Neural cell (in vitro differentiated cells): ENCODE measurements around the gene CLSTN1. TPM values are rescaled to one million over a fixed set of nuclear protein-coding genes. Genes with fewer than 3 reads are reported as not detected.

Source experiments
- H2AFZ ChIP-seq: fragments of 200-600, 300-800 bp; sonication (generic), shearing (Covaris generic); 2 replicates; pipeline ENCODE4 v1.6.0; 2014; ENCODE audit warnings: low read depth, mild to moderate bottlenecking, antibody characterized with exemption, low read length, moderate library complexity
- H3F3A ChIP-seq: fragments of 200-600 bp; shearing (Covaris generic); 2 replicates; pipeline ENCODE4 v1.6.1; 2016; ENCODE audit warnings: mild to moderate bottlenecking, moderate library complexity, mixed read lengths, antibody characterized with exemption, low read length; ENCODE audit not compliant: insufficient read depth, poor library complexity, severe bottlenecking
- H3K27ac ChIP-seq: fragments of 200-600, 300-800 bp; sonication (generic), shearing (Covaris generic); 2 replicates; pipeline ENCODE4 v1.5.1; 2014; ENCODE audit warnings: mild to moderate bottlenecking, low read length, moderate library complexity
- H3K27me3 ChIP-seq: fragments of 300-800, 200-600 bp; sonication (generic), shearing (Covaris generic); 2 replicates; pipeline ENCODE4 v1.6.0; 2014; ENCODE audit warnings: mild to moderate bottlenecking, low read depth, low read length, moderate library complexity; ENCODE audit not compliant: insufficient read depth
- H3K36me3 ChIP-seq: fragments of 300-800, 200-600 bp; sonication (generic), shearing (Covaris generic); 2 replicates; pipeline ENCODE4 v1.5.1; 2014; ENCODE audit warnings: mild to moderate bottlenecking, antibody characterized with exemption, low read length, moderate library complexity; ENCODE audit not compliant: insufficient read depth
- H3K4me2 ChIP-seq: fragments of 300-800, 200-600 bp; sonication (generic), shearing (Covaris generic); 2 replicates; pipeline ENCODE4 v1.6.0; 2014; ENCODE audit warnings: mild to moderate bottlenecking, low read length
- H3K4me3 ChIP-seq: fragments of 300-800, 200-600 bp; sonication (generic), shearing (Covaris generic); 2 replicates; pipeline ENCODE4 v1.5.1; 2014; ENCODE audit warnings: mild to moderate bottlenecking, low read length, moderate library complexity
- H3K79me2 ChIP-seq: fragments of 200-600 bp; shearing (Covaris generic); replicated peaks from 2 replicates; pipeline ENCODE4 v1.6.0; 2014; ENCODE audit warnings: mild to moderate bottlenecking, low read length, moderate library complexity; ENCODE audit not compliant: insufficient read depth
- H3K9ac ChIP-seq: fragments of 300-800, 200-600 bp; sonication (generic), shearing (Covaris generic); 2 replicates; pipeline ENCODE4 v1.6.1; 2016; ENCODE audit warnings: mild to moderate bottlenecking, low read length, mixed read lengths
- H3K9me2 ChIP-seq: fragments of 200-600 bp; shearing (Covaris generic); 2 replicates; pipeline ENCODE4 v1.6.1; 2016; ENCODE audit warnings: mild to moderate bottlenecking, low read length, mixed read lengths; ENCODE audit not compliant: insufficient read depth
- H3K9me3 ChIP-seq: fragments of 200-600, 300-800 bp; sonication (generic), shearing (Covaris generic); 2 replicates; pipeline ENCODE4 v1.6.1; 2016; ENCODE audit warnings: mild to moderate bottlenecking, mixed run types, low read length, moderate library complexity, mixed read lengths
- H4K20me1 ChIP-seq: fragments of 200-600 bp; shearing (Covaris generic); 2 replicates; pipeline ENCODE4 v1.6.1; 2016; ENCODE audit warnings: mild to moderate bottlenecking, mixed run types; ENCODE audit not compliant: insufficient read depth
- EP300 ChIP-seq: fragments of 450-650 bp; conservative IDR thresholded peaks from 2 replicates; pipeline ENCODE4 v1.6.1; 2014; ENCODE audit warnings: antibody characterized with exemption, mild to moderate bottlenecking, moderate library complexity; ENCODE audit not compliant: poor library complexity, severe bottlenecking
- EZH2 ChIP-seq: fragments of 200-600, 300-800 bp; shearing (Covaris generic), sonication (generic); IDR thresholded peaks from 2 replicates; pipeline ENCODE4 v1.6.1; 2014; ENCODE audit warnings: antibody characterized with exemption, low read length, borderline replicate concordance, mild to moderate bottlenecking; ENCODE audit not compliant: insufficient read depth, poor library complexity, severe bottlenecking
- MXI1 ChIP-seq: fragments of 450-650 bp; conservative IDR thresholded peaks from 2 replicates; pipeline ENCODE4 v1.6.1; 2014; ENCODE audit warnings: antibody characterized with exemption, mild to moderate bottlenecking; ENCODE audit not compliant: poor library complexity, severe bottlenecking
- POLR2AphosphoS5 ChIP-seq: IDR thresholded peaks from 2 replicates; pipeline ENCODE4 v1.6.1; 2012
- RAD21 ChIP-seq: fragments of 450-650 bp; conservative IDR thresholded peaks from 2 replicates; pipeline ENCODE4 v1.6.1; 2014; ENCODE audit warnings: antibody characterized with exemption, mild to moderate bottlenecking, moderate library complexity
- REST ChIP-seq: IDR thresholded peaks from 2 replicates; pipeline ENCODE4 v1.6.1; 2012; ENCODE audit warnings: borderline replicate concordance
- SMC3 ChIP-seq: fragments of 450-650 bp; conservative IDR thresholded peaks from 2 replicates; pipeline ENCODE4 v1.6.1; 2014; ENCODE audit warnings: antibody characterized with exemption, mild to moderate bottlenecking, moderate library complexity; ENCODE audit not compliant: poor library complexity
- TAF1 ChIP-seq: IDR thresholded peaks from 2 replicates; pipeline ENCODE4 v1.6.1; 2012; ENCODE audit warnings: low read depth
- polyA plus RNA-seq: library from polyadenylated mRNA; depleted of rRNA; stranded (reverse); fragments of >200 nt; gene quantifications from 2 replicates; pipeline ENCODE4 v1.2.3, GENCODE V29; 2014
- TF ChIP-seq, protein P1 (sequence below): fragments of 450-650 bp; IDR thresholded peaks from 2 replicates; pipeline ENCODE4 v1.5.1; 2014; ENCODE audit warnings: antibody characterized with exemption, mild to moderate bottlenecking, moderate library complexity; ENCODE audit not compliant: poor library complexity, severe bottlenecking

The CLSTN1 gene
- polyA plus RNA-seq, 1 donor from 2014 or later: 77.2 TPM

GRCh38 chr1:9721606-9722377, 102.0 kb downstream of the CLSTN1 start:
- Histone ChIP-seq H3K9me3 (no peaks in the 10 kb centered on the region), H3K36me3 (no peaks in the 10 kb centered on the region), H3K4me3 (no peak overlapping the region), H2AFZ (no peak overlapping the region), H3K9me2 (no peaks in the 10 kb centered on the region), H3K9ac (no peak overlapping the region), H3K27ac (no peak overlapping the region), H3K27me3 (no peaks in the 10 kb centered on the region), H3K79me2 (no peaks in the 10 kb centered on the region), H3K4me2 (no peak overlapping the region), H3F3A (no peaks in the 10 kb centered on the region), H4K20me1 (no peaks in the 10 kb centered on the region)
- TF ChIP-seq RAD21 (peak; percentile 11), EP300 (no peak), SMC3 (peak; percentile 39)
- TF ChIP-seq, protein P1, sequence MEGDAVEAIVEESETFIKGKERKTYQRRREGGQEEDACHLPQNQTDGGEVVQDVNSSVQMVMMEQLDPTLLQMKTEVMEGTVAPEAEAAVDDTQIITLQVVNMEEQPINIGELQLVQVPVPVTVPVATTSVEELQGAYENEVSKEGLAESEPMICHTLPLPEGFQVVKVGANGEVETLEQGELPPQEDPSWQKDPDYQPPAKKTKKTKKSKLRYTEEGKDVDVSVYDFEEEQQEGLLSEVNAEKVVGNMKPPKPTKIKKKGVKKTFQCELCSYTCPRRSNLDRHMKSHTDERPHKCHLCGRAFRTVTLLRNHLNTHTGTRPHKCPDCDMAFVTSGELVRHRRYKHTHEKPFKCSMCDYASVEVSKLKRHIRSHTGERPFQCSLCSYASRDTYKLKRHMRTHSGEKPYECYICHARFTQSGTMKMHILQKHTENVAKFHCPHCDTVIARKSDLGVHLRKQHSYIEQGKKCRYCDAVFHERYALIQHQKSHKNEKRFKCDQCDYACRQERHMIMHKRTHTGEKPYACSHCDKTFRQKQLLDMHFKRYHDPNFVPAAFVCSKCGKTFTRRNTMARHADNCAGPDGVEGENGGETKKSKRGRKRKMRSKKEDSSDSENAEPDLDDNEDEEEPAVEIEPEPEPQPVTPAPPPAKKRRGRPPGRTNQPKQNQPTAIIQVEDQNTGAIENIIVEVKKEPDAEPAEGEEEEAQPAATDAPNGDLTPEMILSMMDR: peak; percentile 49

DNA sequence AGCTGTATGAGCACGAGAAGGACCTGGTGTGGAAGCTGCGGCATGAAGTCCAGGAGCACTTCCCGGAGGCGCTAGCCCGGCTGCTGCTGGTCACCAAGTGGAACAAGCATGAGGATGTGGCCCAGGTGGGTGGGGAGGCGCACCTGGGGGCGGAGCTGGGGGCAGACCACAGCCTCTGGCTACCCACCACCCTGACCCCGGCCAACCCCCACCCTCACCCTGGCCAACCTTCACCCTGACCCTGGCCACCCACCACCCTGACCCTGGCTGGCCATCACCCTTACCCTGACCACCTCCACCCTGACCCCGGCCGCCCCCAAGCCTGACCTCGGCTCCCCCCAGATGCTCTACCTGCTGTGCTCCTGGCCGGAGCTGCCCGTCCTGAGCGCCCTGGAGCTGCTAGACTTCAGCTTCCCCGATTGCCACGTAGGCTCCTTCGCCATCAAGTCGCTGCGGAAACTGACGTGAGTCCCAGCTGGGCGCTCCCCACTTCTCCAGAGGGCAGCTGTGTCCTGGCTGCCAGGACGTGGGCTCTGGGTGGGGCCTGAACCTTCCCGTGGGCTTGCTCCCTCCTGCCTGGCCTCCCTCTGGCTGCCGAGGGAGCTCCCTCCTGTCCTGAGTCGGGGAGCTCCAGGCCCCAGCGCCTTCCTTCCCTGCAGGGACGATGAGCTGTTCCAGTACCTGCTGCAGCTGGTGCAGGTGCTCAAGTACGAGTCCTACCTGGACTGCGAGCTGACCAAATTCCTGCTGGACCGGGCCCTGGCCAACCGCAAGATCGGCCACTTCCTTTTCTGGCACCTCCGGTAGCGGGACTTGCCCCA, 102.8 kb downstream of the CLSTN1 start:
- H3F3A ChIP-seq: no peaks in the 10 kb centered on the region
- TF ChIP-seq EP300 (no peak), POLR2AphosphoS5 (no peak), RAD21 (no peak), SMC3 (no peak), EZH2 (no peak), MXI1 (no peak), REST (no peak), TAF1 (no peak)
- TF ChIP-seq, protein P1: no peak
- H3K27ac ChIP-seq: no peak overlapping the region
- H3K79me2 ChIP-seq: no peaks in the 10 kb centered on the region
- no peak overlapping the region for H2AFZ ChIP-seq
- H3K9me2 ChIP-seq: no peaks in the 10 kb centered on the region
- H3K4me2 ChIP-seq: no peak overlapping the region
- no peaks in the 10 kb centered on the region for H3K9me3 ChIP-seq
- H4K20me1 ChIP-seq: no peaks in the 10 kb centered on the region
- H3K27me3 ChIP-seq: no peaks in the 10 kb centered on the region
- no peak overlapping the region for H3K4me3 ChIP-seq
- no peak overlapping the region for H3K9ac ChIP-seq
- no peaks in the 10 kb centered on the region for H3K36me3 ChIP-seq
